ENCODE results near the gene TREML4.

TREML4 gene

GRCh38 chr6:41247288-41247865 lies 19.2 kb downstream of the TREML4 start:
- no peaks in the 10 kb centered on the region for H3K36me3 ChIP-seq
- no peak overlapping the region for H3K27ac ChIP-seq
- peaks cover 52% of the 10 kb centered on the region for H3K27me3 ChIP-seq (ENCODE audit: insufficient read depth, low read depth, severe bottlenecking)
- no peak for TF ChIP-seq CTCF (IDR thresholded peaks at IDR 0.05; ENCODE audit: low read depth, low read length)
- peaks cover 11% of the 10 kb centered on the region for H3K9me3 ChIP-seq (ENCODE audit: severe bottlenecking)
- H3K4me3 ChIP-seq (ENCODE audit: low read depth, low read length): no peak overlapping the region
- DNase-seq: no peak

- no peak for DNase-seq
- Histone ChIP-seq H3K36me3 (no peaks in the 10 kb centered on the region), H3K9me3 (ENCODE audit: severe bottlenecking) (peaks cover 11% of the 10 kb centered on the region), H3K27ac (no peak overlapping the region), H3K27me3 (ENCODE audit: insufficient read depth, low read depth, severe bottlenecking) (peaks cover 54% of the 10 kb centered on the region), H3K4me3 (ENCODE audit: low read depth, low read length) (no peak overlapping the region)
- TF ChIP-seq CTCF (IDR thresholded peaks at IDR 0.05; ENCODE audit: low read depth, low read length): no peak
Observed at GRCh38 chr6:41247882-41248705, 19.9 kb downstream of the TREML4 start.

- no peak for DNase-seq
- Histone ChIP-seq H3K27ac (no peak overlapping the region), H3K9me3 (ENCODE audit: severe bottlenecking) (peaks cover 7% of the 10 kb centered on the region), H3K36me3 (no peaks in the 10 kb centered on the region), H3K27me3 (ENCODE audit: insufficient read depth, low read depth, severe bottlenecking) (peaks cover 47% of the 10 kb centered on the region), H3K4me3 (ENCODE audit: low read depth, low read length) (no peak overlapping the region)
- TF ChIP-seq CTCF (IDR thresholded peaks at IDR 0.05; ENCODE audit: low read depth, low read length): no peak
Observed at GRCh38 chr6:41252401-41253169, 24.4 kb downstream of the TREML4 start.

GRCh38 chr6:41255110-41255509 lies 27.0 kb downstream of the TREML4 start:
- H3K27me3 ChIP-seq (ENCODE audit: insufficient read depth, low read depth, severe bottlenecking): peaks cover 31% of the 10 kb centered on the region
- no peaks in the 10 kb centered on the region for H3K36me3 ChIP-seq
- H3K27ac ChIP-seq: no peak overlapping the region
- H3K9me3 ChIP-seq (ENCODE audit: severe bottlenecking): peaks cover 3% of the 10 kb centered on the region
- no peak for TF ChIP-seq CTCF (IDR thresholded peaks at IDR 0.05; ENCODE audit: low read depth, low read length)
- H3K4me3 ChIP-seq (ENCODE audit: low read depth, low read length): no peak overlapping the region
- DNase-seq: no peak

GRCh38 chr6:41255638-41256246 lies 27.6 kb downstream of the TREML4 start:
- no peak for TF ChIP-seq CTCF (IDR thresholded peaks at IDR 0.05; ENCODE audit: low read depth, low read length)

More at GRCh38 chr6:41255638-41256246, 27.6 kb downstream of the TREML4 start:
- no peaks in the 10 kb centered on the region for H3K36me3 ChIP-seq
- H3K4me3 ChIP-seq (ENCODE audit: low read depth, low read length): no peak overlapping the region
- peaks cover 5% of the 10 kb centered on the region for H3K9me3 ChIP-seq (ENCODE audit: severe bottlenecking)
- H3K27ac ChIP-seq: no peak overlapping the region
- DNase-seq: no peak
- peaks cover 28% of the 10 kb centered on the region for H3K27me3 ChIP-seq (ENCODE audit: insufficient read depth, low read depth, severe bottlenecking)

All from WERI-Rb-1 (cell line).